Hepatic stellate cell (primary cell): ENCODE data around the gene DUSP28.

Experiments
- DNase-seq: peaks from one replicate; pipeline ENCODE4 v3.0.0; 2011; ENCODE audit warnings: low spot score

Gene DUSP28

GRCh38 chr2:240572141-240573031, 12.2 kb downstream of the DUSP28 start:
- DNase-seq, result no peak

GRCh38 chr2:240573071-240573515, 12.9 kb downstream of the DUSP28 start:
- DNase-seq, result no peak

GRCh38 chr2:240573516-240574385, 13.6 kb downstream of the DUSP28 start:
- no peak for DNase-seq

- no peak for DNase-seq
These were observed 14.4 kb downstream of the DUSP28 start for GRCh38 chr2:240574386-240575100.

GRCh38 chr2:240575101-240575965, 15.2 kb downstream of the DUSP28 start:
- no peak for DNase-seq

GRCh38 chr2:240576036-240576435, 15.9 kb downstream of the DUSP28 start:
- no peak for DNase-seq

- no peak for DNase-seq
These were observed 16.5 kb downstream of the DUSP28 start for GRCh38 chr2:240576436-240577205.

- no peak for DNase-seq
These were observed 17.3 kb downstream of the DUSP28 start for GRCh38 chr2:240577281-240578109.

- no peak for DNase-seq
These were observed 17.9 kb downstream of the DUSP28 start for GRCh38 chr2:240578110-240578450.

GRCh38 chr2:240578488-240578887, 18.3 kb downstream of the DUSP28 start:
- no peak for DNase-seq

GRCh38 chr2:240579071-240579762, 19.1 kb downstream of the DUSP28 start:
- no peak for DNase-seq

- DNase-seq, result peak; percentile 52
These were observed 19.8 kb downstream of the DUSP28 start for GRCh38 chr2:240579771-240580614.

- no peak for DNase-seq
These were observed 21.7 kb downstream of the DUSP28 start for GRCh38 chr2:240581811-240582210.

- no peak for DNase-seq
These were observed 22.6 kb downstream of the DUSP28 start for GRCh38 chr2:240582781-240583180.

GRCh38 chr2:240583774-240584173, 23.6 kb downstream of the DUSP28 start:
- DNase-seq, result no peak

GRCh38 chr2:240584486-240585031, 24.4 kb downstream of the DUSP28 start:
- DNase-seq, result no peak

GRCh38 chr2:240585101-240585500, 24.9 kb downstream of the DUSP28 start:
- no peak for DNase-seq

GRCh38 chr2:240585681-240586197, 25.6 kb downstream of the DUSP28 start:
- DNase-seq, result no peak
